GM19468 (cell line): Measurements from ENCODE around the gene STX17.
"Not testable (repeated sequence)": the region's sequence is repeated elsewhere in the genome, so short reads cannot be mapped to it uniquely, and the experiment has no call there.

Source experiments
- ATAC-seq: cut with Tn5 transposase; IDR thresholded peaks from one replicate; pipeline ENCODE4 v1.9.1; 2021; ENCODE audit warnings: mild to moderate bottlenecking, moderate library complexity, moderate number of reproducible peaks; ENCODE audit not compliant: unreplicated experiment; ENCODE audit errors: extremely low read depth

STX17 gene

GRCh38 chr9:99906403-99907207, at the start of gene STX17:
TSS of gene STX17 (plus strand) at chr9:99906654. CDS start at chr9:99915240, 8,586 bp downstream.
- peak; percentile 55 for ATAC-seq

GRCh38 chr9:99857576-99857975, 48.9 kb upstream of the STX17 start:
- not testable (repeated sequence) for ATAC-seq

- no peak for ATAC-seq
These were observed 48.4 kb upstream of the STX17 start for GRCh38 chr9:99858087-99858486.

- no peak for ATAC-seq
These were observed 47.0 kb upstream of the STX17 start for GRCh38 chr9:99859243-99859980.

- ATAC-seq: no peak
These were observed 46.2 kb upstream of the STX17 start for GRCh38 chr9:99860266-99860665.

- no peak for ATAC-seq
These were observed 42.5 kb upstream of the STX17 start for GRCh38 chr9:99863955-99864354.

GRCh38 chr9:99866398-99866797, 40.1 kb upstream of the STX17 start:
- ATAC-seq: no peak

GRCh38 chr9:99867536-99867935, 38.9 kb upstream of the STX17 start:
- ATAC-seq: no peak

- no peak for ATAC-seq
These were observed 38.5 kb upstream of the STX17 start for GRCh38 chr9:99867968-99868367.

GRCh38 chr9:99868845-99869244, 37.6 kb upstream of the STX17 start:
- peak; percentile 63 for ATAC-seq

GRCh38 chr9:99870126-99870525, 36.3 kb upstream of the STX17 start:
- no peak for ATAC-seq

GRCh38 chr9:99873531-99873930, 32.9 kb upstream of the STX17 start:
- ATAC-seq: no peak

- no peak for ATAC-seq
These were observed 32.4 kb upstream of the STX17 start for GRCh38 chr9:99873943-99874584.

- no peak for ATAC-seq
These were observed 30.3 kb upstream of the STX17 start for GRCh38 chr9:99876190-99876589.

GRCh38 chr9:99878651-99879050, 27.8 kb upstream of the STX17 start:
- ATAC-seq: no peak

GRCh38 chr9:99881769-99882168, 24.7 kb upstream of the STX17 start:
- ATAC-seq: no peak

- ATAC-seq: no peak
These were observed 20.7 kb upstream of the STX17 start for GRCh38 chr9:99885747-99886146.

GRCh38 chr9:99889120-99889519, 17.3 kb upstream of the STX17 start:
- ATAC-seq: no peak

GRCh38 chr9:99894826-99895225, 11.6 kb upstream of the STX17 start:
- ATAC-seq: no peak

- ATAC-seq: no peak
These were observed 10.9 kb upstream of the STX17 start for GRCh38 chr9:99895510-99895909.

- ATAC-seq: no peak
These were observed 10.3 kb upstream of the STX17 start for GRCh38 chr9:99896119-99896518.
